Gastrocnemius medialis (tissue), 4 donors: ENCODE measurements around the gene CHI3L1.

Experiments
- CTCF ChIP-seq, 5 experiments: fragments of 450-650 bp in 3 of 5; fragments of 200-600 bp in 2 of 5; sonication (generic) in 2 of 5; IDR thresholded peaks in 4 of 5; conservative IDR thresholded peaks in 1 of 5; 1 replicate in 4 of 5; 2 replicates in 1 of 5; pipeline ENCODE4 v1.5.1; 2016 to 2019; ENCODE audit warnings: antibody characterized with exemption in 5 of 5, mild to moderate bottlenecking in 3 of 5, moderate library complexity in 3 of 5
- POLR2A ChIP-seq, 2 donors: fragments of 450-650 bp; IDR thresholded peaks; one replicate each; pipeline ENCODE4 v1.6.1; 2017; ENCODE audit warnings: antibody characterized with exemption in 2 of 2, mild to moderate bottlenecking in 2 of 2, moderate library complexity in 2 of 2

GRCh38 chr1:203153051-203153988, 33.2 kb downstream of the CHI3L1 start:
- no peak for TF ChIP-seq CTCF (IDR thresholded peaks at IDR 0.05 in 4 of 5, conservative IDR thresholded peaks at IDR 0.05 in 1 of 5)
- no peak for TF ChIP-seq POLR2A (IDR thresholded peaks at IDR 0.05)
